Panc1 (cell line): ENCODE data around the gene MIX23.

Experiments used
- POLR2AphosphoS5 ChIP-seq: IDR thresholded peaks from 2 replicates; pipeline ENCODE4 v1.6.1; 2012; ENCODE audit warnings: mild to moderate bottlenecking, low read depth, low read length, moderate library complexity
- TCF7L2 ChIP-seq: IDR thresholded peaks from 2 replicates; pipeline ENCODE4 v1.6.1; 2011; ENCODE audit warnings: mild to moderate bottlenecking, low read depth, low read length, inconsistent platforms
- TF ChIP-seq, protein P1 (sequence below): fragments of 450-650 bp; IDR thresholded peaks from 2 replicates; pipeline ENCODE4 v1.5.1; 2017; ENCODE audit warnings: mild to moderate bottlenecking
- TF ChIP-seq, protein P2 (sequence below), 2 experiments: IDR thresholded peaks; 2 replicates each; pipeline ENCODE4 v1.6.1; 2011 to 2012; ENCODE audit warnings: low read depth in 2 of 2, control low read depth in 1 of 2, low read length in 1 of 2, mild to moderate bottlenecking in 1 of 2, moderate library complexity in 1 of 2; ENCODE audit not compliant: insufficient read depth in 1 of 2

DNA sequence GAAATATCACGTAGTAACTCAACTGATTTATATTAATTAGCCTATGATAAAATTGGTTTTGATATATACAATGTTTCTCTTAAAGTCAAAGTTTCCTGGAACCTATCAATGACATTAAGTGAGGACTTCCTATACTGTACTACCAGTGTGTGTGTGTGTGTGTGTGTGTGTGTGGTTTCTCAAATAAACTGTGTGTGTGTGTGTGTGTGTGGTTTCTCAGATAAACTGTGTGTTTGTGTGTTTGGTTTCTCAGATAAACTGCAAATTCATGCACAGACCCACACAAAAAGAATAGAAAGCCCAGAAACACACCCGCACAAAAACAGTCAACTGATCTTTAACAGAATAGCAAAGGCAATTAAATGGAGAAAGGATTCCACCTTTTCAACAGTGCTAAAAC, 47.3 kb upstream of the MIX23 start:
- TF ChIP-seq, protein P1, sequence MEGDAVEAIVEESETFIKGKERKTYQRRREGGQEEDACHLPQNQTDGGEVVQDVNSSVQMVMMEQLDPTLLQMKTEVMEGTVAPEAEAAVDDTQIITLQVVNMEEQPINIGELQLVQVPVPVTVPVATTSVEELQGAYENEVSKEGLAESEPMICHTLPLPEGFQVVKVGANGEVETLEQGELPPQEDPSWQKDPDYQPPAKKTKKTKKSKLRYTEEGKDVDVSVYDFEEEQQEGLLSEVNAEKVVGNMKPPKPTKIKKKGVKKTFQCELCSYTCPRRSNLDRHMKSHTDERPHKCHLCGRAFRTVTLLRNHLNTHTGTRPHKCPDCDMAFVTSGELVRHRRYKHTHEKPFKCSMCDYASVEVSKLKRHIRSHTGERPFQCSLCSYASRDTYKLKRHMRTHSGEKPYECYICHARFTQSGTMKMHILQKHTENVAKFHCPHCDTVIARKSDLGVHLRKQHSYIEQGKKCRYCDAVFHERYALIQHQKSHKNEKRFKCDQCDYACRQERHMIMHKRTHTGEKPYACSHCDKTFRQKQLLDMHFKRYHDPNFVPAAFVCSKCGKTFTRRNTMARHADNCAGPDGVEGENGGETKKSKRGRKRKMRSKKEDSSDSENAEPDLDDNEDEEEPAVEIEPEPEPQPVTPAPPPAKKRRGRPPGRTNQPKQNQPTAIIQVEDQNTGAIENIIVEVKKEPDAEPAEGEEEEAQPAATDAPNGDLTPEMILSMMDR = no peak
- no peak for TF ChIP-seq POLR2AphosphoS5
- TF ChIP-seq, protein P2, sequence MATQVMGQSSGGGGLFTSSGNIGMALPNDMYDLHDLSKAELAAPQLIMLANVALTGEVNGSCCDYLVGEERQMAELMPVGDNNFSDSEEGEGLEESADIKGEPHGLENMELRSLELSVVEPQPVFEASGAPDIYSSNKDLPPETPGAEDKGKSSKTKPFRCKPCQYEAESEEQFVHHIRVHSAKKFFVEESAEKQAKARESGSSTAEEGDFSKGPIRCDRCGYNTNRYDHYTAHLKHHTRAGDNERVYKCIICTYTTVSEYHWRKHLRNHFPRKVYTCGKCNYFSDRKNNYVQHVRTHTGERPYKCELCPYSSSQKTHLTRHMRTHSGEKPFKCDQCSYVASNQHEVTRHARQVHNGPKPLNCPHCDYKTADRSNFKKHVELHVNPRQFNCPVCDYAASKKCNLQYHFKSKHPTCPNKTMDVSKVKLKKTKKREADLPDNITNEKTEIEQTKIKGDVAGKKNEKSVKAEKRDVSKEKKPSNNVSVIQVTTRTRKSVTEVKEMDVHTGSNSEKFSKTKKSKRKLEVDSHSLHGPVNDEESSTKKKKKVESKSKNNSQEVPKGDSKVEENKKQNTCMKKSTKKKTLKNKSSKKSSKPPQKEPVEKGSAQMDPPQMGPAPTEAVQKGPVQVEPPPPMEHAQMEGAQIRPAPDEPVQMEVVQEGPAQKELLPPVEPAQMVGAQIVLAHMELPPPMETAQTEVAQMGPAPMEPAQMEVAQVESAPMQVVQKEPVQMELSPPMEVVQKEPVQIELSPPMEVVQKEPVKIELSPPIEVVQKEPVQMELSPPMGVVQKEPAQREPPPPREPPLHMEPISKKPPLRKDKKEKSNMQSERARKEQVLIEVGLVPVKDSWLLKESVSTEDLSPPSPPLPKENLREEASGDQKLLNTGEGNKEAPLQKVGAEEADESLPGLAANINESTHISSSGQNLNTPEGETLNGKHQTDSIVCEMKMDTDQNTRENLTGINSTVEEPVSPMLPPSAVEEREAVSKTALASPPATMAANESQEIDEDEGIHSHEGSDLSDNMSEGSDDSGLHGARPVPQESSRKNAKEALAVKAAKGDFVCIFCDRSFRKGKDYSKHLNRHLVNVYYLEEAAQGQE (IDR thresholded peaks at IDR 0.05; ENCODE audit: insufficient read depth in 1 of 2, low read depth in 2 of 2, low read length in 1 of 2) = no peak
- TF ChIP-seq TCF7L2 = no peak
